ENCODE measurements around the gene SERINC5.
"Not testable (repeated sequence)": the region's sequence is repeated elsewhere in the genome, so short reads cannot be mapped to it uniquely, and the experiment has no call there.

Gene SERINC5

DNA sequence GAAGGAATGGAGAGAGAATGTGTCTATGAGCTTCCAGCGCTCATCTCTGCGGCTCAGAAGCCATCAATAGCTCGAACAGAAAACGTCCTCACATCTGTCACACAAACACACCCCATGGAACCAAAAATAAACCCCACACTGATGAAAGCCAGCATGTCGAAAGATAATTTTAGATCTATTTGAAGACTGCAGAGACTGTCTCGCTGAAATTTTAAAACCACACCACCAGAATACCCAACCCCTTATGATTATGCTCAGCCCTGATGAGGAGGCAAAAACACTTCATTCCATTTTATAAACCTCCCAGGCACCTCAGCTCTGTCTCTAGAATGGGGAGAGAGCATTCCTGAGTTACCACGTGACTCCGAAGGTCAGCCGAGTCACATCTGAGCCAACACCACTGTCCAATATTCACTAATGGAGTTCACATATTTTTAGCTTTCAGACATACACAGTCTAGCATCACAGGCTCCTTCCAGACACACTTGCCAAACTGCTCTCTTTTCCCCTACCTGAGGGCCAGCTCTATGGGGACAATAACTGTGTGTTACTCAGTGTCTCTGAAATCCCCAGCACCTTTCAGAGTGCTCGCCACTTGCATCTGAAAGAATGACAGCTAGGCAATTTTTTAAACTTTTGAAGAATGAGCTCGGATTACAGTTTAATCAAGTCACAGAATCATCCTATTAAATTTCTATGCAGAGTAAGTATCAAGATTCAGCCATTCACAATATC lies 63.2 kb downstream of the SERINC5 start:
- no peak for DNase-seq

DNA sequence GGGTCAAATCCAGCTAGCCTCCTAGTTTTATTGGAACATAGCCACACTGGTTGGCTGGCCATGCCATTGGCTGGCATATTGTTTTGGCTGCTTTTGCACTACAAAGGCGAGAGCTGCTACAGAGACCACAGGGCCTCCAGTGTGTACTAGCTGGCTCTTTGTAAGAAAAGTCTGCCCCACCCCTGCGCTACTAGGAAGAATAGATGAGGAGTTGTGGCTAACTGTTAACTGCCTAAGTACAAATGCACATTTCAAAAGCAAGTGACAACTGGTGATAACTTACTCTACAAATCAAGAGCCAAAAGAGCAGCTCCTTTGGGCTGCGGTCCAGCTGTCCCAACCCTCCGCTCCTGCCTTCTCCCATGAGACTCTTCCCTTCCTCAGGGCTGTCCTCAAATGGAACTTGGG lies 63.9 kb downstream of the SERINC5 start:
- no peak for DNase-seq

DNA sequence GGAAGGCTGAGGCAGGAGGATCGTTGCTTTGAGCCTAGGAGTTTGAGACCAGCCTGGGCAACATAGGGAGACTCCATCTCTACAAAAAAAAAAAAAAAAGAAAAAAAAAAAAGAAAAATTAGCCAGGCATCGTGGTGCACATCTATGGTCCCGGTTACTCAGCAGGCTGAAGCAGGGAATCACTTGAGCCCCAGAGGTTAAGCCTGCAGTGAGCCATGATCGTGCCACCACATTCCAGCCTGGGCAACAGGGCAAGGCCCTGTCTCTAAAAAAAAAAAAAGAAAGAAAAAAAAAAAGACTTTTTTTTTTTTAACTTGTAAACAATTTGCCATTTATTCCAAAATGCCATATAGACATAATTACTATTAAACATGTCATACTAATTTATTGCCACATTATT lies 64.5 kb downstream of the SERINC5 start:
- DNase-seq: no peak

DNA sequence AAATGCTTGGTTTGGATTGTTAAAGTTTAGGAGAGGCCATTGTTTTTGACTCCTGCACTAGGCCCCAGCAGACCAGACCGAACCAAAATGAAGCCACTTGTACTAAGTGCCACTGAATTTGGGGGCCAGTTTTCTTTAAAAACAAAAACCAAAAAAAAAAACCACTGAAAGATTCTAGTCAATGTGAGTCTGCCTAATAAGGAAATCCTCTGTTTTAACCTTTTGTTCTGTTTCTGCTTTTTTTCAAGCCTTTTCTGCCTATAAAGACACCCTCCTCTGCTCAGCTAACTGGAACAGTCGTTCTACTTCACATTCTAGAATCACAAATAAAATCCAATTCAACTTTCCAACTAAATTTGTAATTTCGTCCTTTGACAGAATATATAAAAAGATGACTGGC lies 64.9 kb downstream of the SERINC5 start:
- no peak for DNase-seq

DNA sequence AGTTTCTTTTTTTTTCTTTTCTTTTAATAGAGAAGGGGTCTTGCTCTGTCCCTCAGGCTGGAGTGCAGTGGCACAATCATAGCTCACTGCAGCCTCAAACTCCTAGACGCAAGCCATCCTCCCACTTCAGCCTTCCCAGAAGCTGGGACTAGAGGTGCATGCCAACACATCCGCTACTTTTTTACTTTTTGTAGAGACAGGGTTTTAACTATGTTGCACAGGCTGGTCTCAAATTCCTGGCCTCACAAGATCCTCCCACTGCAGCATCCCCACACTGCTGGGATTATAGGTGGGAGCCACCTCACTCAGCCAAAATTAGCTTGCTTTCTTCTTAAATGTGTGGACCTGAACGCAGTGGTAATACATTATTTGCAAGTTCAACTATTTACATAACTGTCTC lies 66.1 kb downstream of the SERINC5 start:
- DNase-seq: no peak

DNA sequence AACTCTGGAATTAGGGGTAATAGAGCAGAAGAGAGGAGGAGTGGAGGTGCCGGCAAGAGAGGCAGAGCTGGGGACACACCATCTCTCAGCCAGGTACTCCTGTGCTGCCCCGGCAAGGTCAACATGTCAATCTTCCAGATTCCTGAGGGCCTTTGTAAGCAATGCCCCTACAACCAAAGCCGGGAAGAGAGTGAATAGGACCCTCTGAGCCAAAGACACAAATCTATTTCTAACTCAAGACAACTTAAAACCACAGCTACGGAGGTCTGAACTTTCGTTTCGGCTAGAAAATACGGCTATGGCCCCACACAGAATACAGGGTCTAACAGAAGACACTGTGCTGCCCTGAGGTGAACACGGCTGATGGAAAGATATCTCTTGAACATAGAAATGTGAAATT lies 66.6 kb downstream of the SERINC5 start:
- DNase-seq: peak; percentile 74

DNA sequence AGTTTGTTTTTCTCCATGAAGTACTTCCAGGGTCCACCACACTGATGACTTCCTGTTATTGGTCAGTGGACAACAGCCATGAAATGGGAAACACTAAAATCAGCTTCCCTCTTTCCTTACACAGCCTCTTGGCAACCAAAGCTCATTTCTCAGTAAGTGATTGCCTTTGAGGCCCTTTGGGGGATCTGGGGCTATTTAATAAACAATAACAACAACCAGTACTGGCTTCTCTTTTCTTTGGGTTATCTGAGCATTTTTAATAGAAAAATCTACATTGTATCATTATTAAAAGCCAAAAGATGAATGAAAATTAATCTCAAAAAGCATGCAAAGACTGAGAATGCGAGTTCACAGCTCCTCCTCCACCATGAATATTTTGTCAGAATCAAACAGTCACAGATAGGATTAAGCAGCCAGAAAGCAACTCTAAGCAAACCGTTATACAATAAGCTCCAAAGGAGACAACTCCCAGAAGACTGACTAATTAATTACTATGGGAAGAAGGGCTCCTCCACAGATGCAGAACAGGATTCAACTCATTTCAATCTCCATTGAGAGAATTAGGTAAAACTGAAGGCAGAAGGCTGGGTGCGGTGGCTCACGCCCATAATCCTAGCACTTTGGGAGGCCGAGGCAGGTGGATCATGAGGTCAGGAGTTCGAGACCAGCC lies 68.3 kb downstream of the SERINC5 start:
- no peak for DNase-seq

DNA sequence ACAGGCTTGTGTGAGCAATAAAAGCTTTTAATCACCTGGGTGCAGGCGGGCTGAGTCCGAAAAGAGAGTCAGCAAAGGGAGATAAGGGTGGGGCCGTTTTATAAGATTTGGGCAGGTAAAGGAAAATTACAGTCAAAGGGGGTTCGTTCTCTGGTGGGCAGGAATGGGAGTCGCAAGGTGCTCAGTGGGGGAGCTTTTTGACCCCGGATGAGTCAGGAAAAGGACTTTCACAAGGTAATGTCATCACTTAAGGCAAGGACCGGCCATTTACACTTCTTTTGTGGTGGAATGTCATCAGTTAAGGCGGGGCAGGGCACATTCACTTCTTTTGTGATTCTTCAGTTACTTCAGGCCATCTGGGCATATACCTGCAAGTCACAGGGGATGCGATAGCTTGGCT lies 70.3 kb downstream of the SERINC5 start:
- DNase-seq: not testable (repeated sequence)

DNA sequence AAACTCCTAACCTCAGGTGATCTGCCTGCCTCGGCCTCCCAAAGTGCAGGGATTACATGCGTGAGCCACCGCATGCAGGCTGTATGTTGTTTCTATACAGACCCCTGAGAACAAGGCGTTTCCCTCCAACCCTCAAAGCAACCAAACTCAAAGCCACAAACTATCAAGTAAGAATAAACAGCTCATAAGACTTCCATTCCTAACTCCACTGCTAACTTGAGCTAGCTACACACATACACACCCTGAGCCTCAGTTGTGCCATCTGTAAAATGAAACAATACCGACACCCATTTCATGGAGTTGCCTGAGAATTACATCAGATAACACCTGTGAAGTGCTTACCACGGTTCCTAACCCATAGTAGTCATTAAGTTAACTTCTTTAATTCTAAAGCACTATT lies 70.8 kb downstream of the SERINC5 start:
- no peak for DNase-seq

DNA sequence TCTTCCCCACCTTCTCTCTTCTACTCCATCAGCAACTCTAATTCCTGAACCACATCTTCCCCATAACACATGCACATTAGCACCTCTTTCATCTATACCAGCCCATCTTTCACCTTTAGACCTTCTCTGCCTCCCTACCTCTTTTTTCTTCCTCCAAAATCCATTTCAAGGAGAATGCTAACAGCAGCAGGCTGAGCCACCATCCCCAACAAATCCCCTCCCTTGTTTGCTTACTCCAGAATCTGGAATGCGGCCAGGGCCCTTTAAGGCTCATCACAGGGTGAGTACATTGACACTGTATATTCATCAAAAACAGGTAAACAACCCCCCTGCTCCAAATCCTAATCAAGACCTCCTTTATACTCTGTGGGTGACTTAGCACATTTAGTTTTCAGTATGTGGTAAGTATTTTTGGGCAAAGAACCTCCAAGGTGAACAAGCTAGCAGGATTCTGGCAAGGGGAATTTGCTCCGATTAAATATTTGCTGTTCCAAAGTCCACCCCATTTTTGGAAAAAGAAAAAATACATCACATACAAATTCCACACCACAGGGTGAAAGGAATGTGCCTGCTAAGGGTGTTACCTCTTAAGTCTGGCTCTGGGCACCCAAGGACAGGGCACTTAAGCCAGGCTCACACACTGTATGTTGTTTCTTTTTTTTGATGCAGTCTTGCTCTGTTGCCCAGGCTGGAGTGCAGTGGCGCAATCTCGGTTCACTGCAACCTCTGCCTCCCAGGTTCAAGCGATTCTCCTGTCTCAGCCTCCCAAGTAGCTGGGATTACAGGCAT lies 71.4 kb downstream of the SERINC5 start:
- DNase-seq: no peak

DNA sequence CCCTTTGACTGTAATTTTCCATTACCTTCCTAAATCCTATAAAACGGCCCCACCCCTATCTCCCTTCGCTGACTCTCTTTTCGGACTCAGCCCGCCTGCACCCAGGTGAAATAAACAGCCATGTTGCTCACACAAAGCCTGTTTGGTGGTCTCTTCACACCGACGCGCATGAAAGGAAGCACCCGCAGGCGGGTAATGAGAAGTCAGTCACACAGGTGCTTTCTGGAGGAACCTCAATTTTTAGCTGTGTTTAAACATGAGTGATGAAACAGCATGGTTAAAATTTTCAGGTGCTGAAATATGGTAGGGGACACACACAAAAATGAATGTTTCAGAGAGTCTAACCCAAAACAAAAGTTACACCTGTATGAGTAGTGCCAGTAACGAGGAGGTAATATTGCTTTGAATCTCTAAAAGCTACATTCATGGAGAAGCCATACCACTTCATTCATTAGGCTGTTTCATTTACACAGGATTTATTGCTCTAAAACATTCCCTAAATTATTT lies 72.1 kb downstream of the SERINC5 start:
- not testable (repeated sequence) for DNase-seq

DNA sequence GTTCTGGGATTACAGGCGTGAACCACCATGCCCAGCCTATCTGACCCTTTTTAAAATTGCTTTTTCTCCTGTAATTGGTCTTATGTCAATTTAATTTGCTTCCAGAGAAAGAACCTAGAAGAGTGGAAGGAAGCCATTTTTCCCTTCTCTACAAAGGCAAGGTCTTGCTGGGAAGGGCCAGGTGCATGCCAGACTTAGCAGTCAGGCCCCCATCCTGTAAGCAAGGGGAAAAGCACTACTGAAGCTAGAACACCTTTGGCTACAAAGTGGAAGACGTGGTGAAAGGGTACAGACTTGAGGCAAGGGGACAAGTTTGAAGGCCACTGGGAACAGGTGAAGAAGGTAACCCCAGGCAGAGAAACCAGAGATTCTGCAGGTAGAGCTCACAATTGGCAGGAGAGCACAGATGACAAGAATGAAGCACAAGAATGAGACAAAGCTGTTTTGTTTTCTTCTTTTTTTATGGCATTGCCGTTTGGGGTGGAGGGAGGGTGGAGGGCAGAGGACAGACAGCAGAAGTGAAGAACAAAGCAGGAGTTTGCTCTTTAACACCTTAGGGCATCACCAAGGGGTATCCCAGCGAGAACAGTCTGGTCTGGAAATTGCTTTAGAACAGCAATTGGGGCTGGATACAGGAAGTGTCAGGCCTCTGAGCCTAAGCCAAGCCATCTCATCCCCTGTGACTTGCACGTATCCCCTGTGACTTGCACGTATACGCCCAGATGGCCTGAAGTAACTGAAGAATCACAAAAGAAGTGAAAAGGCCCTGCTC lies 72.9 kb downstream of the SERINC5 start:
- no peak for DNase-seq

DNA sequence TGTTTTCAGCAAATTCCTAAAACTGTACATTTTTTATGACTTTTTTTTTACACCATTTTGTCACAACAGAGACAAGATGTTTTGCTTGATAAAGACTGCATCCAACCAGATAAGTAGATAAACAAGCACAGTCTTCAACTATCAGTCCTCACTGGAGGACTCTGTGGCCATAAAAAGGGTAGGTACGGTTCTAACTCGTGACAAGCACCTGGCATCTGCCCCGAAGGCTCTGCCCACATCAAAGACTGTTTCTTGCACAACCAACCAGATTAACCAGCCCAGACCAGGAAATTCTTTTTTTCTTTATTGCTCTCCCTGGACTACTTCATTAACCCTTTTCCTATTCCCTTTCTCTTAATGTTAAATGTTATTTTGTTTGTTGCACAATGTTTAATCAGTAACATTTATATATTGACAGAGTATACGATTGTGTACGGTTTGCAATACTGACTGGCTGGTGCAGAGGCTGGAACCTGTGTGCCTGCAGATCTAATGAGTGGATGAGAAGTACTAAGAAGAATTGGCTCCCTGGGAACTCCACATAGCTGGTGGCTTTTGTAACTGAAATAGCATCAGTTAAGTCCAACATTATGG lies 74.1 kb downstream of the SERINC5 start:
- peak; percentile 69 for DNase-seq

DNA sequence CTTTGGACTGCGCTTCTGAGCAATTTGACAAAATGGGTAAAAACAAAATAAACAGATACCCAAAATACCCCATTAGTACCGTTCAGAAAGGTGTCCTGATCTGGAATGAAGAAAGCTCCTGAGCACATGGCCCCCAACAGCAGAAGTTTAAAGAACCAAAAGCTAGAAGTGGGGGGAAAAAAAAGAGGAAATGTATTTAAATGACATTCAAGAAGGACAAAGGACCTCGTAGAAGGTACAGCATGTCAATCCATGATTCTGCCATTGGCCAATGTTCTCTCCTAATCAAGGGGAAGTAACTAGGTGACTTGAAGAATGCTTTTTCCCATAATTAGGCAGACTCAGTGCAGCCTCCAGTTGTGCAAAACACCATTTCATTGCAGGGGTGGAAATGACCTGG lies 78.6 kb downstream of the SERINC5 start:
- no peak for DNase-seq

DNA sequence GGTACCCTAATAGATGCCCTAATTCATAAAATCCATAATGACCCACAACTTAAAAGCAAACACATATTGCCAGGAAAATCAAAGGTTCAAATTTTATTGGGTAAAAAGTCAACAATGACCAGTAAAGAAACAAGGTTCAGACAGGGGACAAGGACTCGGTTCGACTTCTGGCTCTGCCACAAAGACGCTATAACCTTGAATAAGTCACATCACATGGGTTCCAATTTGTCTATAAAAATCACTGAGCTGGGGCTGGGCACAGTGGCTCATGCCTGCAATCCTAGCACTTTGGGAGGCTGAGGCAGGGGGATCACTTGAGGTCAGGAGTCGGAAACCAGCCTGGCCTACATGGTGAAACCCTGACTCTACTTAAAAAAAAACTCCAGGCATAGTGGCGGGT lies 80.5 kb downstream of the SERINC5 start:
- no peak for DNase-seq

DNA sequence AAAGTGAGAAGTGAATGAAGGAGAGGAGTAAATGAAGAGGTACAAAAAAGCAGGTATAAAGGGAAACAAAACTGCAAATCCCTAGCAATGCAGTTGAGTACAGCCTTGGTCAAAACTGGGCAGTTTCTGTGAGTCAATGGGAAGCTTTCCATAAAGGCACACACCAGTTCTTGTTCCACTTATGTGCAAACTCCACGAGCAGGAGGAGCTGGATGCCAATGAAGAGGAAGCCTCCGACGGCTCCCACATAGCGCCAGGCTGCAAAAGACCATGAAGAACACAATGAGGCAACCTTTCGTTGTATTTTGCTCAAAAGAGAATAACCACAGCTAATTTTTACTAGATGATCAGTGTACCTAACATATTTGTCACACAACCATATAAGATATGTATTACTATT lies 81.1 kb downstream of the SERINC5 start:
- no peak for DNase-seq

DNA sequence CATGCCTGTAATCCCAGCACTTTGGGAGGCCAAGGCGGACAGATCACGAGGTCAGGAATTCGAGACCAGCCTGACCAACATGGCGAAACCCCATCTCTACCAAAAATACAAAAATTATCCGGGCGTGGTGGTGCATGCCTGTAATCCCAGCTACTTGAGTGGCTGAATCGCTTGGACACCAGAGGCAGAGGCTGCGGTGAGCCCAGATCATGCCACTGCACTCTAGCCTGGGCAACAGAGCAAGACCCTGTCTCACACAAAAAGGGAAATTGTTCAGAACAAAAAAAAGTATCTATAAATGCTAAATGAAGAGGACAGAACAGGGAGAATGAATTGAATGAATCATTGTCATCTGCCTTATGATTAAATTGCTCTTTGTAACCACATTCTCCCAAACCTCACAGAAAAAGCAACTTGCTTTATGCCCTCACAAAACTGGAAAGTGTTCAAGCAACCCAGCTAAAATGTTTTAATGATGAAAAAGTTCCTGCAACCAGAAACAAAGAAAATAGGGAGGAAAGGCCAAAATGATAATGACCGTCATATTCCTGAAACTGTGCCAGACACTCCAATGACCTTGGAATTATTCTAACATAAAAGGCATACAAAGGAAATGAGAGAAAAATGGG lies 83.7 kb downstream of the SERINC5 start:
- DNase-seq: no peak

DNA sequence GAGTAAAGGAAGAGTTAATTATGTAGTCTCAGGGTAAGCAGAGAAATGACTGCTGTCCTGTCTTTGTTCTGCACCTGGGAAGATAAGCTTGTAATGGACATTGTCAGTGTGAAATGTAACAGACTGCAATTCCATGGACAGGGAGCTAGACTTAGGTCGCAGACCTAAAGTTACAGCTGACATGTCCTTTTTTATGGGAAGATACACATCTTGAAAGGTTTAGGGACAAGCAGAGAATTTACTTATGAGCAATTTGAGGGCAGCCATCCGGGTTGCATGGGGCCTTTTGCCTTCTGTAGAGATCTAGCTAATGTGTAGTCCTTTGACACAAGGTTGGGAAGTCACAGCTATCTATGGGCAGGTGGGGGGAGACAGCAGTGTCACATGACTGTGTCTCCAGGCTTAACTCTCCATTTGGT lies 85.7 kb downstream of the SERINC5 start:
- DNase-seq: no peak

DNA sequence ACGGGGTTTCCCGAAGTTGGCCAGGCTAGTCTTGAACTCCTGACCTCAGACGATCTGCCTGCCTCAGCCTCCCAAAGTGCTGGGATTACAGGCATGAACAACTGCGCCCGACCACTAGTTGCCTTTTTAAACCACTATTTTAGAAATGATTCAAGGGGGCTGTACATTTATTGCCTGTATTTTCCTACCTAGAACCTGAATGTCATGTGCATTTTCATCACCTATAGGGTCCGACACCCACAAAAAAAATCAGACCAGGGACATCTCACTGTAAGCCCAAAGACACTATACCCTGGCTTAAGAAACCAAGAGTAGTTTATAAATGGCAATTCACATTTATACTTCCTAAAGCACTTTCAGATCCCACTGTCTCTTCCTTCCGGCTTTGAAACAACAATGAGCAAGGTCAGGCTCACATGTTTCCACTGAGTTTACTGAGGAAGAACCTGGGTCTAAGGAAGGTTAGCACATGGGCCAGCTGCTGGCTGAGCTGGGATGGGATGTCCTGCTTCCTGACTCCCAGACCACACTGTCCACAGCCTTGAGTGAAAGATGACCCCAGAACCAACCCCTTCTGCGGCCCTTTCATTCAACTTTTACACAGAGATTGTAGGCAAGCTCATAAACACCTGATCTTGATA lies 87.3 kb downstream of the SERINC5 start:
- DNase-seq: no peak

DNA sequence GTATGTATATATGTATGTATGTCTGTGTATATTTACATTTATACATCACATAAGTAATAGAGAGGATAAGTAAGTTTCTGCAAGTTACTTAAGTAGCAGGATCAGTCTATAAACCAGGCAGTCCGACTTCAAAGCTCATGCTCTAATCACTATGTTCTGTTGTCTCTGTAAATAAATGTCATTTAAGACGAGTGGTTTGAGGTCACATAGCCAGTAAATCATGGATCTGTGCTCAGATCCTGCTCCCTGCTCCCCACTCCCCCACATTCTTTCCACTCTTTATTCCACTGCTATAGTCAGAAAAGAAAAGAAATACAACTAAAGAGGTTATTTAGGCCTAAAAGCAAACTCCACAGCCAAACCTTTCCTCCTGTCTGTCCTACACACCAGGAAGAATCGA lies 90.4 kb downstream of the SERINC5 start:
- DNase-seq: no peak

DNA sequence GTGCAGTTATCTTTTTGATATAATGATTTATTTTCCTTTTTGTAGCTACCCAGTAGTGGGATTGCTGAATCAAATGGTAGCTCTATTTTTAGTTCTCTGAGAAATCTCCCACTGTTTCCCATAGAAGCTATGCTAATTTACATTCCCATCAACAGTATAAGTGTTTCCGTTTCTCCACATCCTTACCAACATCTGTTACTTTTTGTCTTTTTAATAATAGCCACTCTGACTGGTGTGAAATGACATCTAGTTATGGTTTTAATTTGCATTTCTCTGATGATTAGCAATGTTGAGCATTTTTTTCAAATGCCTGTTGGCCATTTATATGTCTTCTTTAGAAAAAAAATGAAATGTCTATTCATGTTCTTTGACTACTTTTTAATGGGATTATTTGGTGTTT lies 94.7 kb downstream of the SERINC5 start:
- no peak for DNase-seq

DNA sequence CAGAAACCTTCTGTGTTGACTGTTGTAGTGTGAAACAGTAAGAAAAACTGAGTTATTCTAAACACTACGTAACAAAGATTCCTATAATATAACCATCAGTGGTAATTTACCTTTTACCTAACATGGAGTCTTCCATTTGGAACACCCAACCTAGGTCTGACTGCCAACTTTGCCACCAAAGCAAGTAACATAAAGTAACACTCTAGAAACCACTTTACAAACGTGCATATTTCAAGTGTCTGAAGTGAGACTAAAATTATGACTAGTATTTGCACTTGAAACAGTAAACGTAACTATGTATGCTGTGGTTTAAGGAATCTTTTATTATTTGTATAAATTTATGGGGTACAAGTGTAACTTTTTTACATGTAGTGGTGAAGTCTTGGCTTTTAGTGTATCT lies 95.6 kb downstream of the SERINC5 start:
- DNase-seq: no peak
